Activated CD4-positive, alpha-beta T cell treated with anti-CD3 and anti-CD28 coated beads for 36 hours (primary cell): ENCODE data around the gene COL4A2. TPM values are rescaled to one million over a fixed set of nuclear protein-coding genes. Genes with fewer than 3 reads are reported as not detected.

Experiments
- ATAC-seq: fragments of 200-7000 bp; cut with Tn5 transposase; one replicate; pipeline ENCODE4 v1.10.0; 2021; ENCODE audit warnings: mild to moderate bottlenecking, moderate library complexity
- CTCF ChIA-PET: fragments of 350-600 bp; sonication (Branson Sonifier 250); formaldehyde crosslinking; loops from one replicate; lab custom pipeline; 2021; ENCODE audit warnings: antibody characterized with exemption; lab: Charles Lee
- POLR2A ChIA-PET: fragments of 350-600 bp; sonication (Branson Sonifier 250); formaldehyde crosslinking; loops from one replicate; lab custom pipeline; 2021; ENCODE audit warnings: antibody characterized with exemption, inconsistent platforms; lab: Charles Lee
- DNase-seq: peaks from one replicate; pipeline ENCODE4 v3.0.0-alpha.2; 2020
- H3K27ac Mint-ChIP-seq: one replicate; pipeline ENCODE4 v1.8.0; 2021; ENCODE audit warnings: mixed read lengths
- H3K27me3 Mint-ChIP-seq: one replicate; pipeline ENCODE4 v1.8.0; 2021; ENCODE audit warnings: mixed read lengths
- H3K36me3 Mint-ChIP-seq: one replicate; pipeline ENCODE4 v1.8.0; 2021; ENCODE audit warnings: low read depth, mixed read lengths
- H3K4me1 Mint-ChIP-seq: one replicate; pipeline ENCODE4 v1.8.0; 2021; ENCODE audit warnings: mixed read lengths
- H3K4me3 Mint-ChIP-seq: one replicate; pipeline ENCODE4 v1.8.0; 2021; ENCODE audit warnings: mild to moderate bottlenecking, moderate library complexity, mixed read lengths
- H3K9me3 Mint-ChIP-seq: one replicate; pipeline ENCODE4 v1.8.0; 2021; ENCODE audit warnings: low read depth, mixed read lengths
- intact Hi-C, 2 experiments: fragments of 100-400 bp; cut with DNase I in 1 of 2; cut with micrococcal nuclease in 1 of 2; formaldehyde crosslinking; loops; one replicate each; pipeline versions ENCODE4 v1.14.2 to v1.15.1; 2022 to 2024; cut with DNase I, micrococcal nuclease
- total RNA-seq, 2 experiments: library from RNA; stranded (reverse); gene quantifications; one replicate each; pipeline ENCODE4 v1.2.3, GENCODE V29; 2021

COL4A2 gene
- total RNA-seq, 2 experiments from 2014 or later: not detected

DNA sequence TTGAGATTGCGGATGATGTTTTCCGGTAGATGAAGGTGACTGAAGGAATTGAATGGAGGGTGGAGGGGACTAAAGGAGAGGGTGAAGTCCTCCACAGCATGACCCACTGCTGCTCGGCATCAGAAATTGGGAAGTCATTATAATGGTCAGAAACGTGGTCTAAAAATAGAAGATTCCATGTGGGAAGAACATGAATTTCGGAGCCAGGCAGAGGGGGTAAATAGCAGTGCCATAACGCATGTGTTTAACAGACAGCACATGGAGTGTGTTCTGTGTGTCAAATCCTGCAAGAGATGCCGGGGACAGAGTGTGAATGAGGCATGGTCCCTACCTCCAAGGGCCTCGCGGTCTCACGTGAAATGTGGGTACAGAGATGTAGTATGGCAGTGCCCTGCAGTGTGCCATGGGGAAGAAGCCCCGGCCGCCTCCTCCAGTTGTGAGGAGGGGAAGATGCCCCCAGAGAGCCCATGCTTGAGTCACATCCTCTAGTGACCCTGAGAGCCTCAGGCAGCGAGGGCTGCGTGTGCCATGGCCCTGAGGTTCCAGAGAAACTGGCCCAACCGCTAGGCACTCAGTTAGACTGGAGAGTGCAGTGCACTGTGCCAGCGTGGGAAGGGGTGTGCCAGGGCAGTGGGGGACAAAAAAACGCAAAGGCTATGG lies 106.1 kb downstream of the COL4A2 start:
- ChIA-PET POLR2A (no interaction called here), CTCF (interaction anchor here (1.4 to 3.4 kb wide), 3 partner anchors 12 to 196 kb away, joined by 5 to 28 read pairs (median 8); no protein-coding TSS in a partner anchor)
- DNase-seq (no peak), ATAC-seq (no peak)
- Mint-ChIP-seq H3K36me3 (no peaks in the 10 kb centered on the region), H3K27ac (no peak overlapping the region), H3K9me3 (no peaks in the 10 kb centered on the region), H3K27me3 (peaks cover 73% of the 10 kb centered on the region), H3K4me1 (peaks cover 7% of the 10 kb centered on the region), H3K4me3 (no peak overlapping the region)
- intact Hi-C loops: loop anchor here (2.0 to 10.0 kb wide), 3 partner anchors 628 to 1452 kb away; partner anchors contain the start of gene IRS2 (in 1 of the 2)

DNA sequence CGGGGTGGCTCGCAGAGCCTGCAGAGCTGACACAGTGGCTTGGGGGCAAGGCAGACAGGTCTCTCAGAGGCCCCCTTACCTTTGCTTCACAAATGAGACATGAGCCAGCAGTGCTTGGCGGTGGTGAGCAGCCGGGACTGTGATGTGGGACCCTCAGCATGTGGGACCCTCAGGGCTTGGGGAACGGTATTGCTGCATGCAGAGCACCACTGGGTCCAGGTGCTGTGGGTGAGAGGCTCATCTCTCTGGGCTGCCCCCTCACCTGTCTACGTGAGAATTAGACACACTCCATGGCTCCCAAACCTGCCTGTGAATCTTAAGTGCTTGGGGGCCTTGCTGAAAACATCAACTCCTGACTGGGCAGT lies 106.6 kb downstream of the COL4A2 start:
- H3K4me1 Mint-ChIP-seq: peaks cover 7% of the 10 kb centered on the region
- POLR2A ChIA-PET: no interaction called here
- no peak overlapping the region for H3K27ac Mint-ChIP-seq
- CTCF ChIA-PET: no interaction called here
- no peak overlapping the region for H3K4me3 Mint-ChIP-seq
- no peak for DNase-seq
- intact Hi-C loops: loop anchor here (2.0 to 10.0 kb wide), 3 partner anchors 629 to 1453 kb away; partner anchors contain the start of gene IRS2 (in 1 of the 2)
- peaks cover 73% of the 10 kb centered on the region for H3K27me3 Mint-ChIP-seq
- no peaks in the 10 kb centered on the region for H3K36me3 Mint-ChIP-seq
- no peaks in the 10 kb centered on the region for H3K9me3 Mint-ChIP-seq
- no peak for ATAC-seq

DNA sequence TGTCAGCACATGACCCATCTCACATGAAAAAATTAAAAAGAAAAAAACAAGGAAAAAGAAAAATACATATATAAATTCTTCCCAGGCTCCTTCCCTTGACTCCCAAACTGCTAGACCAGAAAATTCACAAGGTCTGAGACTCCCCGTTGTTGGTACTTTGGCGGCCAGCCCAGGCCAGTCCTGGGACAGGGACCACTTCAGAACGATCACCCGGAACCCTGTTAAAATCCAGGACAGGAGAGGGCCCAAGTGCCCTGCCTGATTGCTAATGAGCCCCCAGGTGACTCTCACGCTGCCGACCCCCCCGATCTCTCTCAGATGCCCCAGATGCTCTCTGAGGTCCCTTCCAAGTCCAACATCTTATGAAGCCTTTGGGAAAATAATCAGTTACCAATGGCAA lies 107.2 kb downstream of the COL4A2 start:
- Mint-ChIP-seq H3K27ac (no peak overlapping the region), H3K9me3 (no peaks in the 10 kb centered on the region), H3K36me3 (no peaks in the 10 kb centered on the region), H3K4me3 (no peak overlapping the region), H3K27me3 (peaks cover 76% of the 10 kb centered on the region), H3K4me1 (peaks cover 7% of the 10 kb centered on the region)
- intact Hi-C loops: loop anchor here (10.0 kb wide), 2 partner anchors 629 to 1449 kb away; partner anchors contain the start of gene IRS2 (in 1 of the 2)
- ChIA-PET POLR2A (no interaction called here), CTCF (interaction anchor here (1.0 kb wide), 1 partner anchor 9 kb away, joined by 3 read pairs; no protein-coding TSS in a partner anchor)
- ATAC-seq: no peak
- DNase-seq: no peak

DNA sequence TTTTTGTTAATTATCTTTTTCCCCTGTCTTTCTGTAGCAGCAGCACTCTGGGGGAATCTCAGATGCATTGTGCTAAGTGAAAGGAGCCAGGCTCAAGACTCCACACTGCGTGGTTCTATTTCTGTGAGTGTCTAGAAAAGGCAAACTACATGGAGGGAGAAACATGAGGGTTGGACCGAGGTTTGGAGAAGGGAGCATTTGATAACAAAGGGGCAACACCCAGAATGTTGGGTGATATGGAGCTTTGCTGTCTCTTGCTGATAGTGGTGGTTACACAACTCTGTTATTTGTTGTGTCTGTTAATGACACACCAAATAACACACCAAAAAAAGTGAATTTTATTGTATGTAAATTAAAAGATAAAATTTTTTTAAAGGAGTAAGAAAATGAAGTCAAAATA lies 107.8 kb downstream of the COL4A2 start:
- CTCF ChIA-PET: interaction anchor here (1.0 kb wide), 1 partner anchor 10 kb away, joined by 3 read pairs; no protein-coding TSS in a partner anchor
- Mint-ChIP-seq H3K4me1 (peaks cover 7% of the 10 kb centered on the region), H3K36me3 (no peaks in the 10 kb centered on the region), H3K27me3 (peaks cover 78% of the 10 kb centered on the region), H3K4me3 (no peak overlapping the region), H3K27ac (no peak overlapping the region), H3K9me3 (no peaks in the 10 kb centered on the region)
- intact Hi-C loops: loop anchor here (10.0 kb wide), 2 partner anchors 630 to 1450 kb away; partner anchors contain the start of gene IRS2 (in 1 of the 2)
- POLR2A ChIA-PET: no interaction called here
- ATAC-seq: no peak
- no peak for DNase-seq

DNA sequence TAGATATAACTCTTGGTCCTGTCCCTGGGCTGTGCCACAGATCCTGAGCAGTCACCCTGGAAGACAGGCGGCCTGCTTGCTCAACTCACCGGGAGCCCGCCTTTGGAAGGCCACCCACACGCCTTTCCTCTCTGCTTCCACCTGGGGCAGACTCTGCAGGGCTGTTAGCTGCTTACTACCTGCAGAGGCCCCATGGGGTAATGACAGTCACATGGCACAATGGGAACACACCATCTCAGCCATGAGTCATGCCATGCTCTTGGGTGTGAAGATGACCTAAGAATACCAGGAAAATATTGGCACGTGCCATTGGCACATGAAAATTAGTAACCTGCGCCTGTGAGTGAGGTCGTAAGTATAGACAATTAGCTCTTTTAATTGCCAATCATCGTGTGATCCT lies 108.6 kb downstream of the COL4A2 start:
- Mint-ChIP-seq H3K4me1 (peaks cover 7% of the 10 kb centered on the region), H3K4me3 (no peak overlapping the region), H3K27me3 (peaks cover 80% of the 10 kb centered on the region), H3K9me3 (no peaks in the 10 kb centered on the region), H3K27ac (no peak overlapping the region), H3K36me3 (no peaks in the 10 kb centered on the region)
- intact Hi-C loops: loop anchor here (10.0 kb wide), 2 partner anchors 631 to 1451 kb away; partner anchors contain the start of gene IRS2 (in 1 of the 2)
- CTCF ChIA-PET: interaction anchor here (1.0 kb wide), 2 partner anchors 10 to 193 kb away, joined by 3 read pairs; no protein-coding TSS in a partner anchor
- ATAC-seq (peak; percentile 68), DNase-seq (peak; percentile 51)
- POLR2A ChIA-PET: no interaction called here

DNA sequence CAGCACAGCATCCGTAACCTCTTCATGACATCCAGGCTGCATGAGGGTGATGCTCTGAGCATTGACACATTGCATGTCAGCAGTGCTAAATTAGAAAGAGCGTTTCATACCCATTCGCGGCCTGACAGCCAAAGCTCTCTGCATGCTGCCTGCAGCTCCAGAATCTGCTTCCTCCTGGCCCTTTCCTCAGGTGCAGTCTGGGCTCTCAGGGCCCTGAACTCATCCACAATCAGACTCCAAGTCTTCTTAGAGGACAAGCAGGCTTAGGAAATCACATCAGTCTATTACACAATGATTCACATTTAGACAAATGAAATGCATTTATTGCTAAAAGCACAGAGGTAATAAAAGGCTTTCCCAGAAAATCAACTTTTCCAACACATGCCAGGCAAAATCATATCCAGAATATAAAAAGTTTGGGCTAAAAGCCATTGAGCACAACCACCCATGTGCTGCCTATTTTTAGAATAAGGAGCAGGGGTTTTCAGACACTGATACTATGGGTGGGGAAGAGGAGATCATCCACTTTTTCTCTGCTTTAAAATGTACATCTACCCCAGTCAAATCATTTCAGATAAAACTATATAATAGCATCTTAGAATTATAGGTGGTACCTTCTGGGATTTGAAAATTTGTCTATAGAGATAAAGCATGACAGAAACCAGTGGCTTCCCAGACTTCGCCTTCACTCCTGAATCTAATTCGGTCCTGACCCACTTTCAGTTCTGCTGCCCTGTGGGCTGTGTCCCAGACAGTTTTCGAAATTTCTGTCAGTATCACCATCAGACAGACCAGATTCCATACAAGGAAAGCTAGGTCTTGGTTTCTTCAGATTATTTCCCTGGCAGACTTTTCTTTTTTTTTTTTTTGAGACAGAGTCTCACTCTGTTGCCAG lies 109.3 kb downstream of the COL4A2 start:
- Mint-ChIP-seq H3K9me3 (no peaks in the 10 kb centered on the region), H3K4me3 (no peak overlapping the region), H3K4me1 (peaks cover 13% of the 10 kb centered on the region), H3K36me3 (no peaks in the 10 kb centered on the region), H3K27ac (no peak overlapping the region), H3K27me3 (peaks cover 80% of the 10 kb centered on the region)
- ChIA-PET POLR2A (no interaction called here), CTCF (interaction anchor here (1.0 kb wide), 1 partner anchor 194 kb away, joined by 3 read pairs; no protein-coding TSS in a partner anchor)
- DNase-seq (no peak), ATAC-seq (no peak)
- intact Hi-C loops: loop anchor here (10.0 kb wide), 2 partner anchors 632 to 1452 kb away; partner anchors contain the start of gene IRS2 (in 1 of the 2)

DNA sequence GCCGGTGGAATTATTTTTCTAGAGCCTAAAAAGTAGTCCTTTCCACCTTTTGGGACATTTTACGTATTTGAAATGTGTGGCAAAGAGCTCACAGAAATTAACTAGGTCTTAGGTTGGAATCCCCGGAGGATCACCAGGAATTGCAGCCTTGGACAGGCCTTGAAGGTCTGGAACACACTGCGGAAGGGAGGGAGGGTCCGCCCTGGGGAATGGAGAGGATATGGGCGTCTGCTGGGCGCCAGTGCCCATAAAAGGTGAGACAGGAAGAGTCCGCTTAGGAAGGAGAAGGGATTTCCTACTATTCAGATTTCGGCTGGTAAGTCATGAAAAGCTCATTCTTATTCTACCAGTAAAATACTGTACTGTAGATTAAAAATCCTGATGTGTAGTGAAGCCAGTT lies 111.9 kb downstream of the COL4A2 start:
- no peak overlapping the region for H3K27ac Mint-ChIP-seq
- no peak for ATAC-seq
- no peak overlapping the region for H3K4me3 Mint-ChIP-seq
- no peaks in the 10 kb centered on the region for H3K36me3 Mint-ChIP-seq
- intact Hi-C loops: loop anchor here (10.0 kb wide), 2 partner anchors 634 to 1454 kb away; partner anchors contain the start of gene IRS2 (in 1 of the 2)
- H3K27me3 Mint-ChIP-seq: peaks cover 81% of the 10 kb centered on the region
- peaks cover 21% of the 10 kb centered on the region for H3K4me1 Mint-ChIP-seq
- ChIA-PET POLR2A (no interaction called here), CTCF (interaction anchor here (0.6 to 2.0 kb wide), 2 partner anchors 197 to 1663 kb away, joined by 3 to 11 read pairs; no protein-coding TSS in a partner anchor)
- no peak for DNase-seq
- no peaks in the 10 kb centered on the region for H3K9me3 Mint-ChIP-seq

DNA sequence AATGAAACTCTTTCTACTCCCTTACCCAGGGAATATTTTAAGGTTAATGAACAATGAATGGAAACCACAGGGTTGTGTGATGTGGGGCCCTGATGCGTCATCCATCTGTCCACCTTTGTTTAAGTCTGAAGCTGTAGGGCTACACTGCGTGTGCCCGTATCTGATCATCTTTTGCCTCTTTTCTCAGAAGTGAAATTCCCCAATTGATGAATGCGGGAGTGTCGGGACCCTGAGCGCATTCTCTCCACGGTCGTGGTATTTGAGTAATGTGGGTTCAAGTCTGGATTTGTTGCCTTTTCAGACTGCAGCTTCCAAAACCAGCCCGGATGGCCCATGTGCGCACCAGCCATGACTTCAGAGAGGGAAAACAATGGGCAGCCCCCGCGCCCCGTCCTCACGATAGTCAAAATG lies 112.3 kb downstream of the COL4A2 start:
- Mint-ChIP-seq H3K4me3 (no peak overlapping the region), H3K27me3 (peaks cover 80% of the 10 kb centered on the region), H3K9me3 (no peaks in the 10 kb centered on the region), H3K27ac (no peak overlapping the region), H3K4me1 (peaks cover 21% of the 10 kb centered on the region), H3K36me3 (no peaks in the 10 kb centered on the region)
- CTCF ChIA-PET: interaction anchor here (0.6 to 2.0 kb wide), 3 partner anchors 8 to 1663 kb away, joined by 3 to 11 read pairs (median 3); no protein-coding TSS in a partner anchor
- POLR2A ChIA-PET: no interaction called here
- no peak for ATAC-seq
- intact Hi-C loops: loop anchor here (10.0 kb wide), 2 partner anchors 635 to 1455 kb away; partner anchors contain the start of gene IRS2 (in 1 of the 2)
- DNase-seq: no peak

DNA sequence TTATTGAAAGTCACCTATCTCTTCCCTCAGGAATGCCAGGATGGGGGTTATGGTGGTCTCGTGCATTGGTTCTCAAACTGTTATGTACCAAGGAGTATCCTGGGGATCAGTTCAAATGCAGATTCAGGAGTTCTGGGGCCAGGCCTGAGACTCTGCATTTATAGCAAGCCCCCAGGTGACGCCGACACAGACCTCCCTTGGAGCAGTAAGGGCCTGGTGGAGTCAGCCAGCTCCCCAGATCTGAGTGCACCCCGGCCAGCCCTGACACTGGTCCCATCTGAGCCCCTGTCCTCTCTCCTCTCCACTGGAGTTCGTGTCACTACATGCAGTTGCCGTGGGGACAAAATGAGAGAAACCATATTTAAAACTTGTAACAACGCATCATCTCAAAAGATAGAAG lies 112.9 kb downstream of the COL4A2 start:
- Mint-ChIP-seq H3K4me1 (peaks cover 21% of the 10 kb centered on the region), H3K4me3 (no peak overlapping the region), H3K9me3 (no peaks in the 10 kb centered on the region), H3K27ac (no peak overlapping the region), H3K36me3 (no peaks in the 10 kb centered on the region), H3K27me3 (peaks cover 79% of the 10 kb centered on the region)
- intact Hi-C loops: loop anchor here (2.0 to 10.0 kb wide), 5 partner anchors 99 to 1455 kb away; partner anchors contain the start of genes COL4A1 (in 1 of the 2), COL4A2 (in 1 of the 2) and IRS2 (in 1 of the 2)
- ATAC-seq (no peak), DNase-seq (no peak)
- POLR2A ChIA-PET: no interaction called here
- CTCF ChIA-PET: interaction anchor here (1.4 kb wide), 1 partner anchor 9 kb away, joined by 3 read pairs; no protein-coding TSS in a partner anchor

DNA sequence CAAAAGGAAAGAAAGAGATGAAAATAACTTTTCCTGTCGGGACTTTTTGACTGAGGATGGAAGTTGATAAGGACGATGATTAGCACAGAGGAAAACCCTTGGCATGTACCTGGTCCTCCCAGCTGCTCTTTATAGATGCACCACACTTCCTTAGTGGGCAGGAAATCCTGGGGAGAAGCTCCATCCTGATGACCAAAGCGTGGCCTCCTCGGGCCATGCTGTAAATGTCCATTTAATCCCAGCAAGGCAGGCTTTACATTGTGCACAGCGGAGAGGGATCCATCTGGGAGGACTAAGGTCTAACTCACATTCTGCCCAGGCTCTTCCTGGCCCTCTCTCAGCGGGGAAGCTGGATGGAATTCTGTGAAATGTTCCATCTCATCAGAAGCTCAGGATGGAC lies 113.5 kb downstream of the COL4A2 start:
- no peak for DNase-seq
- ChIA-PET POLR2A (no interaction called here), CTCF (interaction anchor here (1.4 kb wide), 1 partner anchor 10 kb away, joined by 3 read pairs; no protein-coding TSS in a partner anchor)
- intact Hi-C loops: loop anchor here (2.0 to 5.0 kb wide), 3 partner anchors 100 to 283 kb away; partner anchors contain the start of genes COL4A1 (in 1 of the 2) and COL4A2 (in 1 of the 2)
- Mint-ChIP-seq H3K4me1 (peaks cover 21% of the 10 kb centered on the region), H3K27ac (no peak overlapping the region), H3K27me3 (peaks cover 83% of the 10 kb centered on the region), H3K4me3 (no peak overlapping the region), H3K36me3 (no peaks in the 10 kb centered on the region), H3K9me3 (no peaks in the 10 kb centered on the region)
- no peak for ATAC-seq
